G401.6 (cell line): Measurements from ENCODE around the gene MEGF6.
"Not testable (repeated sequence)": the region's sequence is repeated elsewhere in the genome, so short reads cannot be mapped to it uniquely, and the experiment has no call there.

ENCODE experiments used
- FAIRE-seq: peaks from 2 replicates; lab custom pipeline; 2012; peaks lifted over from hg19 to GRCh38; lab: Jason Lieb, UNC

MEGF6 gene

DNA sequence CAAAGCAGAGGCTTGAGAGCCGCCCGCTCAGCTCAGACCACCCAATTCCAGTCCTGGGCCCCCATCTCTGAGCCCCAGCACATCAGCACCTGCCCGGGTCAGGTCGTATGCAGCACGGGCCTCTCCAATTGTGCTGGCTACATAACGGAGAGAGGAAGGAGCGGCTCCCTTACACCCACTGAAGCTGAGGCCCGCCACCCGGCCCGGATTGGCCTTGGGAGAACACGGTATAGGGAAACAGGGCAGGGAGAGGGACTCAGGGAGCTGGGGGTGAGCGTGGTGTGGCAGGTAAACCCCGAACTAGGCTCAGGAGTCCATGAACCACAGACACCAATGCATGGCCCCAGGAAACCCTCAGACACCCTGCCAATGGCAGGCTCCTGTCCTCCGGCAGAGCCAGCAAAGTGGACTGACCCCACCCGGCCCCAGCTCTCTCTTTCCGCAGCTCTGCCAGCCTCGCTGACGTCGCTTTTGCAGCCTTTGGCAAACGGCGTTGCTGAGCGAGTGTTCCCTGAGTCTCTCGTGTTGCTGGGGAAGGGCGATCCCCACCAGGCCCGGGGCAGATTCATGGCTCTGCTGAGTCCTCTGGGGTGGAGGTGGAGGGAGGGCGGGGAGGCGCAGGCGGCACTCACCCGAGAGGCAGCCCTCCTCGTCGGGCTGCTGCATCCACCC lies 16.5 kb downstream of the MEGF6 start:
- no peak for FAIRE-seq

DNA sequence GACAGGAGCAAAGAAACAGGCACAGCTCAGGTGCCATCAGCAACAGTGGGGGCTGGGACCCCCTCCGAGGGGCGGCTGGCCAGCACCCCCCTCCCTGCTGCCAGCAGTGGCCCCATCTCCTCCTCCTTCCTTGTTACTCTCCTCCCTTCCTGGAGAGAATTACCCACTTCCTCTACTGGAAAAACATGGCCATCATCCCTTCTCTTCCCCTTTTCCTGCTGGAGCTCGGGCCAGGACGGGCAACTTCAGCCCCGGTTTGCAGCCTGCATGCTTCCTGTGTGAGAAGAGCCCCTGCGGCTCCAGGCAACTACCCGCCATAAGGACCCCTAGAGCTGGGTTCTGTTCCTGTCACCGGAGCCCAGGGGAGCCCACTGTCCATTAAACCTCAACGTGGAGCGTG lies 17.6 kb downstream of the MEGF6 start:
- FAIRE-seq: no peak

DNA sequence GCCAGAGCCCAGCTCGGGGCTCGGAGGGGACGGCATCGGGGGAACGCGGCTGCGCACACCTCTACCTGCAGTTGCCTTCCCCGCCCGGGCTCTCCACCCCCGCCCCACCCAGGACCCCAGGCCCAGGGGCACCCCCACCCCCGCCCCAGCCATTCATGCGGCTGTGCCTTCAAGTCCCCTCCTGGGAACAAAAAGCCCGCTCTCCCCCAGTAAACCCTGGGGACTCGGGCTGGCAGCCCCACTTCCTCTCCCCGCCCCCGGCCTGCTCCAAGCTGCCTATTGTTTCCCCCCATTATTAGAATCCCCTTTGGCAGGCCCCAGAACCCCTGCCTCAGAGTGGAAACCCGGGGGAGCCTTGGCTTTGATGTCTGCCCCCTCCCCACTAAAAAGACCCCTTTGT lies 18.0 kb downstream of the MEGF6 start:
- no peak for FAIRE-seq

DNA sequence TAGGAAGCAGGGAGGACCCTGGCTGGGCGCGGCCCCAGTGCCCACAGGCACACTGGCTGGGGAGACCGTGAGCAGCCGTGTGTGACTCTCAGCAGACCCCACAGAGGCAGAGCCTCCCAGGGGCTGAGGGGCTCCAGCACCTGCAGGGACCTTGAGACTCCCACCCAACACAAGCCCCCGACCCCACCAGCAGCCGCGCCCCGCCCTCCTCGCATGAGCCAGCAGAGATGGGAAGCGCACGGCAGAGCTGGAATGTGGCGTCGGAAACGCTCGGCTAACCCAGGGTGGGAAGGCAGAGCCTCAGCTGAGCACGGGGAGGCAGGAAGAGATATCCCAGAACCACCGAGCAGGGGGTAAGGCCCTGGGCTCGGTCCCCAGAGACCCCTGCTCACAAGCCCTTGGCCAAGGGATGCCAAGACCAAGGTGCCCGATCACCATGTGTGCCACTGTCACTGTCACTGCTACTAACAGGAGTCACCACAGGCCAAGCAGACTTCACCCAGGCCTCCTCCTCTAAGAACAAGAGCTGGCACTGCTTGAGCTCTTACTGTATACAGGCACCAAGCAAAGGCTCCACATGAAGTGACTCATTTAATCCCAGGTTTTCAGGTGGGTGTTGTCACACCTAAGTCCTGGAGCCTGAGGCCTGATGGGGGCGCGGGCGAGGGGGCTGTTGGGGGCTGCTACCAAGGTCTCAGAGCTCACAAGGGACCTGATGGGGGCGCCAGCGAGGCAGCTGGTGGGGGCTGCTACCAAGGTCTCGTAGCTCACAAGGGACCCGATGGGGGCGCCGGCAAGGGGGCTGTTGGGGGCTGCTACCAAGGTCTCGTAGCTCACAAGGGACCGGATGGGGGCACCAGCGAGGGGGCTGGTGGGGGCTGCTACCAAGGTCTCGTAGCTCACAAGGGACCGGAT lies 20.1 kb downstream of the MEGF6 start:
- no peak for FAIRE-seq

DNA sequence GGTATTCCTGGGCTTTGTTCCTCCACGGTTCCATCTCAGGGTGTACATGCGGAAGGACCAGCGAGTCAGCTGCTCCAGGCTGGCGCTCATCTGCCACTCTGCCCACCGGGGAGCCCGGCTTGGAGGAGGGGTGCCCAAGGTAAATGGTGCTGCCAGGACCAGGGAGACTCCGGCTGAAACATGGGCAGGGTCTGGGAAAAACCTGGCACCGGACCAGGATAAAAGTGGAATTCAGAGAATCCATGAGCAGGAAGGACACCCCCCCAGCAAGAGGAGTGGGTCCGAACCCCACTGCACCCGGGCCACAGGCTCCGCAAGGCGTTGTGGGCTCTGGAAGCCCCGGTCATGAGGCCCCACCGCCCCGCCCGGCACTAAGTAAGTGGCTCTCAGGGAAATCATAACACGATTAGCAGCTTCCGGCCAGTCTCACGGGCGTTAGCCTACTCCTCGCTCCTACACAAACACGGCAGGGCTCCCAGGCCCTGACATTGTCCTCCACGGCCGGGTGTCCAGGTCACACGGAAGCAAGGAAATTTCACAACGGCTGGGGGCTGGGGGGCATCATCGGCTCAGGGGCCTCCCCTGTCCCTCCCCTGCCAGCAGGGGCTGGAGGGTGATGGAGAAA lies 21.1 kb downstream of the MEGF6 start:
- no peak for FAIRE-seq

DNA sequence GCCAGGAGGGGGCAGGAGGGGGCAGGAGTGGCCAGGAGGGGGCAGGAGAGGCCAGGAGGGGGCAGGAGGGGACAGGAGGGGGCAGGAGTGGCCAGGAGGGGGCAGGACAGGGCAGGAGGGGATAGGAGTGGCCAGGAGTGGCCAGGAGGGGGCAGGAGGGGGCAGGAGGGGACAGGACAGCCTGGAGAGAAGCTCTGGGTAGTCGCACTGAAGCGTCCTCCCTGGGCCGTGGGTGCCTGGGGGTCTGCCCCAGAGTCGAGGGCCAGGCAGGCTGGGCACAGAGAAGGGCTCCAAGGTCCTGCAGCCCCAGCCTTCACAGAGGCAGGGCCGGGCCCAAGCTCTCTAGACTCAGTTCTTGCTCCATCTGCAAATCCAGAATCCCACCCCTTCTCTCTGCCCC lies 22.9 kb downstream of the MEGF6 start:
- no peak for FAIRE-seq

DNA sequence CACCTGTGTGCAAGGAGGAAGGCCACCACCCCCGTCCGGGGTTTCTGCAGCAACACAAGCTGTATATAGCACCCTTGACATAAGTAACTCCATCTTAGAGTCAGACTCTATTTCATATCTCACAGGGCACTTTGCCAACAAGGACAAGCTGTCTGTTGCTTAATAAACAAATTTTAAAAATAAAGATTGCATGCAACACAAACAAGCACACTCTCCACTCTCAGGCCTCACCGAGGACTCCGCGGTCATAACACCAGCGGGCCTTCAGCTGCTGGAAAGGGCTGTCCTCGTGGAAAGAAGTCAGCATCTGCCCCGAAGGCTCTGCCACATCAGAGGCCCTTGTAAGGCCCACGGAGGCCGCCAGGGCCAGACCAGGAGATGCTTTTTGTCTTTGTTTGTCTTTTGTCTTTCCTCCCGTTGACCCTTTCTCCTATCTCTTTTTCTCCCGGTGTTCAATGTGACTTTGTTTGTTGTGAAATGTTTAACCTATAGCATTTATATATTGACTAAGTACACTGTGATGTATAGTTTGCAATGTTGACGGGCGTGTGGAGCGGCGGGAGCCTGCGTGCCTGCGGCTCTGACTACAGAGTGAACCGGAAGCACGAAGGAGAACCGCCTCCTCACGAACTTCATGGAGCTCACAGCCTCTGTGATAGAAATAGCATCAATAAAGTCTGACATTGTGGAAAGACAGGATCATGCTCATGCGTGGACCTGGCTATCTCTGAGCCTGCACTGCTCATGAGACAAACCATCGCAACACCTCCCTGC lies 24.1 kb downstream of the MEGF6 start:
- no peak for FAIRE-seq

DNA sequence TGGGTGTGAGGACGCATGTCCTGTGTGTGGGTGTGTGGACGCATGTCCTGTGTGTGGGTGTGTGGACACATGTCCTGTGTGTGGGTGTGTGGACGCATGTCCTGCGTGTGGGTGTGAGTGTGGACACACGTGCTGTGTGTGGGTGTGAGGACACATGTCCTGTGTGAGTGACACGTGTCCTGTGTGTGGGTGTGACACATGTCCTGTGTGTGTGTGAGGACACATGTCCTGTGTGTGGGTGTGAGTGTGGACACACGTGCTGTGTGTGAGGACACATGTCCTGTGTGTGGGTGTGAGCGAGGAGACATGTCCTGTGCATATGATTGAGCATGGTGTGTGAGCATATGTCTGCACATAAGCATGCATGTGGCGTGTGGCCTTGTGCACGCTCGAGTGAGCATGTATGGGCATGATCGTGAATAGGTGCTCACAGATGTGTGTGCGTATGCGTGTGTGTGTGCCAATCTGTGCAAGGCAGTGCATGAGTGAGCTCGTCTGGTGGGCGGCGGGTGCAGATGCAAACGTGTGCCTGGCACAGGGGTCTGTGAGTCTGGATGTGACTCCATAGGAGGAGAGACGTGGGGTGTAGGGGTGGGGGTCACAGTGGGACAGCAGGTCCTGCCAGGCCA lies 25.3 kb downstream of the MEGF6 start:
- FAIRE-seq: no peak

DNA sequence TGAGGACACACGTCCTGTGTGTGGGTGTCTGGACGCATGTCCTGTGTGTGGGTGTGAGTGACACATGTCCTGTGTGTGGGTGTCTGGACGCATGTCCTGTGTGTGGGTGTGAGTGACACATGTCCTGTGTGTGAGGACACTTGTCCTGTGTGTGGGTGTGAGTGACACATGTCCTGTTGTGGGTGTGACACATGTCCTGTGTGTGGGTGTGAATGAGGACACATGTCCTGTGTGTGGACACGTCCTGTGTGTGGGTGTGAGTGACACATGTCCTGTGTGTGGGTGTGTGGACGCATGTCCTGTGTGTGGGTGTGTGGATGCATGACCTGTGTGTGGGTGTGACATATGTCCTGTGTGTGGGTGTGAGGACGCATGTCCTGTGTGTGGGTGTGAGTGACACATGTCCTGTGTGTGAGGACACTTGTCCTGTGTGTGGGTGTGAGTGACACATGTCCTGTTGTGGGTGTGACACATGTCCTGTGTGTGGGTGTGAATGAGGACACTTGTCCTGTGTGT lies 25.9 kb downstream of the MEGF6 start:
- not testable (repeated sequence) for FAIRE-seq

DNA sequence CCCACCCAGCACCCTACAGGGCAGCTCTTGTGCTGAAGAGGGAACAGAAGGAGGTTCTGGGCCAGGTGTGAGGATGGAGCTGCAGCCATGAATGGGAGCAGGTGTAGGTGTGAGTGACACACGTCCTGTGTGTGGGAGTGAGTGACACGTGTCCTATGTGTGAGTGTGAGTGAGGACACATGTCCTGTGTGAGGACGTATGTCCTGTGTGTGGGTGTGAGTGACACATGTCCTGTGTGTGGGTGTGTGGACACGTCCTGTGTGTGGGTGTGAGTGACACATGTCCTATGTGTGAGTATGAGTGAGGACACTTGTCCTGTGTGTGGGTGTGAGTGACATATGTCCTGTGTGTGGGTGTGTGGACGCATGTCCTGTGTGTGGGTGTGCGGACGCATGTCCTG lies 26.4 kb downstream of the MEGF6 start:
- FAIRE-seq: no peak

DNA sequence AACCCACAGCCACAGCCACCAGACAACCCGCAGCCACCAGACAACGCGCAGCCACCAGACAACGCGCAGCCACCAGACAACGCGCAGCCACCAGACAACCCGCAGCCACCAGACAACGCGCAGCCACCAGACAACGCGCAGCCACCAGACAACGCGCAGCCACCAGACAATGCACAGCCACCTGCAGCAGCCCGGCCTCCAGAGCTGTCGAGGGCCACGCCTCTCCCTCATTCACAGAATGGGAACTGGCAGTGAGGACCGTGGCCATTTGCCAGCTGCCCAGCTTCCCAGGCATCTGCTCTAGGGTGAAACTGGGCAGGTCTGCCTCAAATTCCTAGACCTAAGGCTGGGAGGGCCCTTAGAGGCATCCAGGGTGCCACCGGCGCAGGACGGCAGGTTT lies 27.6 kb downstream of the MEGF6 start:
- not testable (repeated sequence) for FAIRE-seq

DNA sequence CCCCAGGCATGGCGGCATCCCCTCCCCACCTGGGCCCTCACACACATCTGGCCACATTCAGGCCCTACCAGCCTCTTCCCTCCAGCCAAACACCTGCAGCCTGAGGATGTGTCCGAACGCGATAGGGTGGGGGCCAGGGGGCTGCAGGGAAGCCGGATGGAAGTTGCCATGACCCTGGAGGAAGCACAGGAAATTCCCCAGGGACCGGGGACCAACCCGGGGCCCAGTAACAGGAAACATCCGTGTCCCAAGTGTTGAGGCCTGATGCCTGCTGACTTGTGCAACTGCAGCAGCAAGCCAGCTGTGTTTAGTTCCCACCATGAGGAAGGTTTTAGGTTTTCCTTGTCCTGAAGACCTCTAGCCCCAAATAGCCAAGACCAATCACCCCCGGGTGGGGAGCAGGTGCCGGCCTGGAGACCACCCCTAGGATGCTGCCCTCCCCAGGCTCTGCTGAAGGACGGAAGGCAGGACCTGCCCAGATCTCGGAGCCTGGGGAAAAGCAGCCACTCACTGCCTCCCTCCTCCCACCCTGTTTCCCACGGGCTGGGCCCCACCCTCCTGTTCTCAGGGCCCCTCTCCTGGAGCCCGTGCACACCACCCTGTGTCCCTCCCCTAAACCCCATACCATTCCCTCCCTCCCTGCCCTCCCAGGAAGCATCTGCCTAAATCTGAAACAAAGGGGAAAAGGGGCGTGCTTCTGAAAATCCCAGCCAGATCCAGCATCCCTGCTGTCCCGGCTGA lies 29.8 kb downstream of the MEGF6 start:
- no peak for FAIRE-seq

DNA sequence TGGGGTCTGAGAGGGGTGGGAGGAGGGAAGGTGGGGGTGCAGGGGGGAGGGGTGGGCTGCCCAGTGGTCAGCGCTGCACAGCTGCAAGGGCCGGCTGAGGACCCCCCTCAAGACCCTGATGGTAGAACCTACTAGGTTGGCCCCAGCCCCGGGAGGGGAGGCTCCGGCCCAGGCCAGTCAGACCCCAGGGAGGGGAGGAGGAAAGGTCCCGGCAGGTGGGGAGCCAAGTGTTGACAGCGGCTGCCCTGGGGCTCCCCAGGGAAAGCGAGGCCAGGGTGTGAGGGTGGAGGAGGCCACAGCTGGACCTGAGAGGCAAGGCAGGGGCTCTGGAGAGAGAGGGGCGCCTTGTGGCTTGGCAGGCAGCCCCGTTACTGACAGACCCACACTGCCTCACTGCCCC lies 31.1 kb downstream of the MEGF6 start:
- no peak for FAIRE-seq

DNA sequence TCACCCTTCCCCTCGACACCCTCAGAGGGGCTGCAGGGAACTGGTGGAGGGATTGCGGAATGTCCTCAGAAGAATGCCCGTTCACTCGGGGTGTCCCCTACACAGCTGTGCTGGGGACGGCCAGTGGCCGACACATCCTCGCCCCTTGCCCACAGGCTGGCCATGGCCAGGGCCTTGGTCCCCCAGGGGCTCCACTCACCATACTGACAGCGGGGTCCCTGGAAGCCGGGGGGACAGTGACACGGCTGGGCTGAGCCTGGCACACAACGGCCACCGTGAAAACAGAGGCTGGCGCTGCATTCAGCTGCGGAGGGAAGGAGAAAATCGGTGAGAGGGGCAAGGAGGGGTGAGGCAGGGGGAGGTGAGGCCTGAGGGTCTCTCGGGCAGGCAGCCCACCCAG lies 31.7 kb downstream of the MEGF6 start:
- no peak for FAIRE-seq

DNA sequence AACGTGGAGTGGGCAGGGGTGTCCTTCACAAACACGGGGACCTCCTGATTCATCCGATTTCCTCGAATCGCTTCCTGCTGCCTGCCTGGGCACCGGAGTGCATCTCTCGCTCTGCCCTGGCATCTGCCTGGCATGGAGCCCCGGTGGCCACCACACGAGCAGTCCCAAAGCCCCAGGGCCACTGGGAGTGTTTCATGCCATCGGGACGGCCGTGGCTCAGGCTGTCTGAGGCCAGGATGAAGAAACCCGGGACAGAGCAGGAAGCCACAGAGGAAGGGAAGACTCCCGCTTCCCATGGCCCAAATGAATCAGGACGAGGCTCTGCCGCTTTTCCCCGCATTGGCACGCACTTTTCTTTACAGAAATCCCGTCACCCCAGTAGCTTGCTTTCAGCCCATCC lies 32.4 kb downstream of the MEGF6 start:
- no peak for FAIRE-seq

DNA sequence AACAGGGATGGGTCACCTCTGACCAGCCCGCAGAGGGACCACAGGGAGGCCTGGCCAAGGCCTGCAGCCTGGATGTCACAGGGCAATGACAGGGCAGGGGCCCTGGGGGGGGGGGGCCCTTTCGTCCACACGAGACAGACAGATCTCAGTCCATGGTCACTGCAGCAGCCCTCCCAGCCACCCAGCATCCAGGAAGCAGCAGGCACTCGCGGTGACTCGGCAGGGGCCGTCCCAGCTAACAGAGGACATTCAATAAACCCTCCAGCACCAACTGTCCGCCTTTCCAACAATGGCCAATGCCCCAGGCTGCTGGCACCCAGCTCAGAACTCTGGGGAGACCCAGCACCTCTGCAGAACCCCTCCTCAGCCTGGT lies 32.9 kb downstream of the MEGF6 start:
- FAIRE-seq: no peak

DNA sequence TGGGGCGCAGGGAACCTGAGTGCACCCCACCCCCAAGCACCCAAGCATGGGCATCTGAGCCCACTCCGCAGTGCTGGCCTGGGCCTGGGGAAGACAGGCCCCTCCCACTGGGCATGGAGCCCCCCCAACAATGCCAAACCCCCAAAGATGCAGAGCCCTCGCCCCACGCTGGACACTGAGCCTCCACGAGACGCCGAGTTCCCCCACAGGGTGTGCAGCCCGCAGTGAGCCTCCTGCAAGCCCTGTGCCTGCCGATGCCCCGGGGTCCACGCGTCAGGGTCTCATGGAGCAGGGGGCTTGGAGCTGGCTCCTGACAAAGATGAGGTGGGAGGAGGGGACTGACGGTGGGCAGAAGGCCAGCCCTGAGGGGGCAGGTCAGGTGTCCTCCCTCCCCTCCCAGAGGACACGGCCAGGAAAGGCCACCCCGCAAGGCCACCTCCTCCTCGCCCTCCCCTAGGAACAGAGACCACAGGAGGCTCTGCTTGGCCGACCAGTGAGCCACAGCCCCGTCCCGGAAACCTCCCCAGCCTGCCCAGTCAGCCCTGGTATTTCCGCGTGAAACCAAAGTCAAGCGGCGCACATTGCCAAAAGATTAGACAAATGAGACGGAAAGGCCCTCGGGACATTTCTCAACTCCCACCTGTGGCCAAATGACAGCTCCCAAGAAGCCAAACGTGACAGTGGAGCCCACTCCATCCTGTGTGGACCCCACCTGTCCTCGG lies 33.4 kb downstream of the MEGF6 start:
- no peak for FAIRE-seq

DNA sequence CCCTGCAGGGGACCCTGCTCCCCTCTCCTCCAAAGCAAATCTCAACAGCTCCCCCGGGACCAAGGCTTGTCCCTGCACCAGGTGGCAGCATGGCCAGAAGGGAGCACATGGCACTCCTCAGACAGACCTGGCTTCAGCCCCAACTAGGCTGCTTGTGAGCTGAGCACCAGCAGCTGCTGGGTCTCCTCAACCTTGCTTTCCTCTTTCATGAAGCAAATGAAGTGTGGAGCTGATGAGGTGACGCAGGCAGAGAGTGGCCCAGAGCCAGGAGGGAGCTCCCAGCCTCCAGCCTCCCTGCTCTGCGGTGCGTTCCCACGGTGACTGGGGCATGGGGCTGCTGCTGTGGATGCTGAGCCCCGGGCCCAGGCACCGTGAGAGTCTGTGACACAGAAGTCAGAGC lies 34.0 kb downstream of the MEGF6 start:
- FAIRE-seq: no peak

DNA sequence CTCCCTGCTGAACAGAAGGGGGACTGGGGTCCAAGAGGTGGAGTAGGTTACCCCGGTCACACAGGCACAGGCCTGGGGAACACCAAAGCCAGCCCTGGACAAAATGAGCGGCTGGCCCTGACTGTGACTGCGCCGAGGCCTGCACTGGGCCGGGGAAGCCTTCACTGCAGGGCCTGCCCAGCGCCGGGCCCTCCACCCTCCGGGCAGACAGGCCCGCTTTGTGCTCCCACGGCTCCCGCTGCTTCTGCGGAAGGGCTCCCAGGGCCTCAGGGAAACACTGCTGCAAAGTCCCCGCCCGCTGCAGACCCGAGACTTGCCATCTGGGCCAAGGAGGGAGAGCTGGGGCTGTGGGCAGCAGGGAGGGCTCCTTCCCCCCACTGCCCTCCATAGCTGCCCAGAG lies 35.3 kb downstream of the MEGF6 start:
- FAIRE-seq: no peak

DNA sequence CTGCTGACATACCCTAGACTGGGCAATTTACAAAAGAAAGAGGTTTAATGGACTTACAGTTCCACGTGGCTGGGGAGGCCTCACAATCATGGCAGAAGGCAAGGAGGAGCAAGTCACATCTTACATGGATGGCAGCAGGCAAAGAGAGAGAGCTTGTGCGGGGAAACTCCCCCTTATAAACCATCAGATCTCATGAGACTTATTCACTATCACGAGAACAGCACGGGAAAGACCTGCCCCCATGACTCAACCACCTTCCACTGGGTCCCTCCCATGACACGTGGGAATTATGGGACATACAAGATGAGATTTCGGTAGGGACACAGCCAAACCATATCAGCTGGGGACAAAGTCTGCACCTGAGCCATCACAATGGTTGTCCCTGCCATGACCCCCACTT lies 35.8 kb downstream of the MEGF6 start:
- FAIRE-seq: not testable (repeated sequence)

DNA sequence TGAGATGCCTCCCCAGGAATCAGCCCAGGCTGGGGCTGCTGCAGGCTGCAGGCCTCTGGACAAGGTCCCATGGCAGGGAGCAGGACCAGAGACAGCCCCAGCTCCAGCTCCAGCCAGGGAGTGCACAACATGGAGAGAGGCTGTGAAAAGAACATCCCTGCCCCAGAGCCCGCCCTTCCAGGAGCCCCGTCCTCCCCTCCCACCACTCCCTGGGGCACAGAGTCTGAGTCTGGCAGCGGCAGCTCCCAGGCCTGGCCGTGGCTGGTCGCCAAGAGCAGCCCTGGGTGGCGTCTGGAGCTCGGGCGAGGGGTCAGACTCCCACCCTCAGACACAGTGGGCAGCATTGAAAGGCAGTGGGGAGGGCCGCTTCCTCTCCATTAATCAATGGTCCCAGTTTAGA lies 37.8 kb downstream of the MEGF6 start:
- FAIRE-seq: no peak
